Activated CD8-positive, alpha-beta memory T cell treated with anti-CD3 and anti-CD28 coated beads for 1 hour (primary cell): ENCODE data around the gene SNX5.

Experiments used
- DNase-seq, 2 donors: peaks; one replicate each; pipeline ENCODE4 v3.0.0-alpha.2; 2020; ENCODE audit warnings: low read depth in 1 of 2; ENCODE audit errors: extremely low read depth in 1 of 2

The SNX5 gene

DNA sequence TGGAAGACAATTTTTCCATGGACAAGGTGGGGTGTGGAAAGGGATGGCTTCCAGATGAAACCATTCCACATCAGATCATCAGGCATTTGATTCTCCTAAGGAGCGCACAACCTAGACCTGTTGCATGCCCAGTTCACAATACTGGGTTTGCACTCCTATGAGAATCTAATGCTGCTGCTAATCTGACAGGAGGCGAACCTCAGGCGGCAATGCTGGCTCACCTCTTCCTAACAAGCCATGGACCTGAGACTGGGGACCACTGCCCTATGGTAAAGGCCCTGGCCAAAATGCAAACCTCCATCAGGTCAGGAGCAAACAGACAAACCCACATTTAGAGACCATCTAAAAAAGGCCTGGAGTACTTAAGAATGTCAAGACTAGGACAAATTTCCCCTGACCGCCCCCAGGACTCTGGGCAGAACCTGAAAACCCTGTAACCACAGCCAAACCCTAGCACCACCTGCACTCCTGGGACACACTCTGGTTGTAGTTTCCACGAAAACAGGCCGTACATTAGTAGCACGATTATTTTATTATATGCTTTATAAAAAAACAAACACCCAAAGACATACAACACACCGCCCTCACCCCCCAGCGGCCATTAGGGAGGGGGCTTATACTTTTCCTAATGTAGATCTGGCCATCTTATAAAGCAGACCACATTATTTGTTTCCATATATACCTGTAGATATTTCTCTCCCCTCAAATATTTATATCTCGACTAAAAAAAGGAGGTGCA, 27.3 kb downstream of the SNX5 start:
- DNase-seq = no peak

DNA sequence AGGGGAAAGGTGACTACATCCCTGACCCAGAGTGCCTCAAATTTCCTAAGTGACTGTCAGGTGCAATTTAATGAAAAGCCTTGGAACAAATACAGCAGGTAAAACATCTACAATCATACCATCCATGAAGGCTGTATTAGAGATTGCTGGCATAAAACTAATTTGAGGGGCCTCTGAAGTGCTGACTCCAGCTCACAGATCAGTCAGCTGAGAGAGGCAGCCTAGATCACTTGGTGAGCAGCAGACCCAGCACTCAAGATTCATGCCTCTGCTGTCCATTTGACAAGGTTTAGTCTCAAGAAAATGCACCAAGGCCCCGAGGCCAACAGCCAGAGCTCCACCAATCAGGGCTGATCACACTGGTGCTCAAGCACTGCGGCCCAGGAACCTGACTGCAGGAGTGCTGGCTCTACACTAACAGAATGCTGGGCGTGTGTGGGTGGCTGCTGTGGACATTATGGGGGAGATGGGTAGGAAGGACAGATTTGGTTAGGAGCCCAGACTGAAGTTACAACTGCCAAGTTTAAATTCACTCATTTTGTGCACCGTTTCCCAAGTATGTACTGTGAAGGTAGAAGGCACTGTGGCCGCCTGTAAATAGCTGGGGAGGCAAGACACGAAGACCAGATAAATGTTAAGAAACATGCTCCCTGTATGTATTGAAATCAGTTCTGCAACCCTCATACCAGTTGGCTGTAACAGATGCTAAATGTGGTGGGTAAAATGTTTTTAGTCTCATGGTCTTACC, 28.2 kb downstream of the SNX5 start:
- DNase-seq = no peak

DNA sequence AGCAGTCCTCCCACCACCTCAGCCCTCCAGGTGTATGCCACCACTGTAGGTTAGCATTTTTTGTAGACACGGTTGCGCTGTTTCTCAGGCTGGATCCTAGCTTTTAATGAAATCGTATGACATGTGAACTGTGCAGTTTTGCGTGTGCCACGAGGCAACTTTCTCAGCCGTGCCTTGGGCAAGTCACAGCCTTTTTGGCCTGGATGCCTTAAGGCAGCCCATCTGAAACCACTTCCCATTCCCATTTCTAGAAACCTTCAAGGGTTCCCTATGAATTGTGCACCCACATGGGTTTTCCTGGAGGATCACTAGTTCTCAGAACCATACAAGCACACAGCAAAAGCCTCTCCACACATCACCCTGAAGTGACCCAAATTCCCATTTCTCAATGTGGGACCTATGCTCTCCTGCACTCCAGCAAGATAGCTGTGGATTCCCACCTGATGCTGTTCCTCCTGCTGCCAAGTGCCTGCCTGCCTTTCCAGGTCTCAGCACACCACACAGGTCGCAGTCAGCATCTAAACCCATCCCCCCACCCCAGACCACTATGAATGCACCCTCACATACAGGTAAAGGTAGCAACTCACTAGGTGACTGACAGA, 28.9 kb downstream of the SNX5 start:
- DNase-seq = no peak

DNA sequence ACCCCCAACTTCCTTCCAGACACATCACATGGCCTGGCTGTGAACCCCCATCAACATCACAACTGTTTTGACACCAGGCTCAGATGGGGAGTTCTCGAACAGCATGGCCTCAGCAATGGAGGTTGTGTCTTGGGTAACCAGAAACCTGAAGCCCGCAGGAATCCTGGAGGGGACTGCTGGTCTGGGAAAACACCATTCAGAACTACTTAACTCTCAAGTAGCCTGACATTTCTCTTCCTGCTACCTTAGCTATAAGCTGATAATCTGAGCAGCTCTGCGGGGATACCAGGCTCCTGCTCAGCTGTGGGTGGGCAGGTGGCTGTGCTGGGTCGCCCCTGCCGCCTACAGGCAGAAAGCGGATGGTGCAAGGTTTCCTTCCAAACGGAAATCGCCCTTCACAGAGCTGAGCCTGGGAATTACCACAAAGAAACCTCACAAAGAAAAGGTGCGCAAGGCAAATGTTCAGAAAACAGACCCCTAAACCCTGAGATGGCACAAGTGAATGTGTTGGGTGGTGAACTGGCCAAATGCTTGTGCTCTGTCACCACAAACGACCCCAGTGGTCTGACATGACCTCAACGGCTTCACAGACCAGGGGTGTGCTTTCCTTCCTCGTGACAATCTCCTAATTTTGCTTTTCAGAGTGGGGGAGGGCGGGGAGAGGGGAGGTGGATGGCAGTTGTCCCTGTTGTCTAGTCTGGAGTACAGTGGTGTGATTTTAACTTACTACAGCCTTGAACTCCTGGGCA, 29.5 kb downstream of the SNX5 start:
- DNase-seq = peak in 1 of 2 donors; percentile 36

DNA sequence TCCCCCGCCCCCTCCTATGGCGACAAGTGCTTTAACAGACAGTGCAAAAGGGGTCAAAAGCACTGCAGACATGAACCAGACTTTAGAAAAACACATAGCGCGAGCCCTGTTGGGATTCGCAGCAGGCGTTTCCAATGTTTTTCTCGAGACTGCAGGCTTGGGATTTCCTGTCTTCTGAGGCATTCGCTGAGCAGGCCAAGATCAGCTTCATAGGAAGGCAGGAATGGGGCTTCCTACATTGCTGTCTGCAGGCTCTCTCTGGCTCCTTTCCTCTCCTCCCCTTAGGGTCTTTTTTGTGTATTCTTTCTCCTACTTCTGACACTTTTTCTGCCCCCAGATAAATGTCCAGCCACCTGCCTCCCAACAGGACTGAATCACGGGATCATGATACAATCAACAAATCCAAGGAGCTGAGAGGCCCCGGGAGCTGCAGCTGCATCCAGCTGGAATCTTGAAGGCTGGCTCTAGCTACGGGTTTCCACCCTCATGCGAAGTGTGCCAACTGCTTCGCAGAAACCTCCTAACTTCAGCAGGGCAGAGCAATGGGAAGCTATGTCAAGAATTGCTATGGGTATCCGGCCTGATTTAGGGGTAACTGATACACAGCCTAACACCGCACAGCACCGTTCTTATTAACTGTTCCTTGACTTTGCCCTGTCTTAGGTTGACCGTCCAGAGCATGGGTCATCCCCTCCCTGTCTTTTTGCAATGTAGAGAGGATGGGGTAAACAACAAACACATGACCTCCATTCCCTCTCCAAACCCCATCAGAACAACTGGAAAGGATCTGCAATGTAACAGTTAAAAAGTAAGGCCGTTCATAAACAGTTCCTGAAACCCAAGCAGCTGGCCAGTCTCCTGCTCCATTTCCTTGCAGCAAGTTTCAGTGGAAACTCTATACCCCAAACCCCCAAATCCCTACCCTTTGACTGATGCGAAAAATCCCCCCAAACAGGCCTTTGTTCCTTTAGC, 31.5 kb downstream of the SNX5 start:
- no peak for DNase-seq

DNA sequence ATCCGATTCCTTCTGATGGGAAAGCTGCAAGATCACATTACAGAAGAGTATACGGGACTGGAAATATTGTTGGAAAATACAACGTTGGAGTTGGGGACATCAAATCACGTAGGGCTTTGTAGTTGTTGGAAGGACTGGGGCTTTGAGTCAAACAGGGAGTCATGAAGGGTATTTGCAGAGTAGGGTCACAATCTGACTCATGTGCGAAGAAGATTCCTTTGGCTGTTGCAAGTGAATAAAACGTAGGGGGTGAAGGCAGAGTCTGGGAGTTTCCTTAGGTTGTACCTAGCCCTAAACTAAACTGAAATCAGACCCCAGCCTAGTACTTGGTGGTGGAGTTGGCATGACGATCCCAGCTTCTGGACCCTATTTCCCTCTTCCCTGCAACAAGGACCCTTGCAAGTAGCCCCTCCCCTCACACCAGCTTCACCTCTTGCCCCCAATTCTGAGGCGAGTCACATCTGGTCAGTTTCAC, 32.3 kb downstream of the SNX5 start:
- no peak for DNase-seq

DNA sequence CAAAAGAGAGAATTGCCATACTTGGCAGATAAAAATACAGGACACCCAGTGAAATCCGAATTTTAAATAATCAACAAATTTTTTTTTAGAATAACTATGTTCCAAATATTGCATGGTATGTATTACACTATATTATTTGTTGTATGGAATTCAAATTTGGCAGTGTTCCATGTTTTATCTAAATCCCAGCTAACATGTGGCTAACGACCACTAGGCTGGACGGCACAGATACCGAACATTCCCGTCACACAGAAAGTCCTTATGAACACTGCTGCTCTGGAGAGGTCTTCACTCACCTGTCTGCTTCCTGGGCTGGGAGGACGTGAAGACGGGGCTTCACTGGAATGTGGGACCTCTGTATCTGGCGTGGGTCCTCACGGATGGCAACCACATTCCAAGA, 32.8 kb downstream of the SNX5 start:
- no peak for DNase-seq

DNA sequence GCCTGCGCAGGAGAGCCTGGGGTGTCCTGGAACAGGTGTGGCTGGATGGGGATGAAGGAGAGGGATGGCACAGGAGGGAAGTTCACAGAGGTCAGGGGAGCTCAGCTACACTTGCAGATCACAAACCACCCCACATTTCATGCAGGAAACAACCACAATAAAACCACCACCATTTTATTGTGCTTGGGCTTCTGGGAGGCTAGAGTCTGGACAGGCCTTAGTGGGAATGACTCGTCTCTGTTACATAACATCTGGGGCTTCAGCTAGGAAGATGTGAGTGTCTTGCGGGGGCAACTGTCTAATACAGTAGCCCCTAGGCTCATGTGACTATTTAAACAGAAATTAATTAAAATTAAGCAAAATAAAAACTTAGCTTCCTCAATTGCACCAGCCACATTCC, 33.4 kb downstream of the SNX5 start:
- DNase-seq = no peak

DNA sequence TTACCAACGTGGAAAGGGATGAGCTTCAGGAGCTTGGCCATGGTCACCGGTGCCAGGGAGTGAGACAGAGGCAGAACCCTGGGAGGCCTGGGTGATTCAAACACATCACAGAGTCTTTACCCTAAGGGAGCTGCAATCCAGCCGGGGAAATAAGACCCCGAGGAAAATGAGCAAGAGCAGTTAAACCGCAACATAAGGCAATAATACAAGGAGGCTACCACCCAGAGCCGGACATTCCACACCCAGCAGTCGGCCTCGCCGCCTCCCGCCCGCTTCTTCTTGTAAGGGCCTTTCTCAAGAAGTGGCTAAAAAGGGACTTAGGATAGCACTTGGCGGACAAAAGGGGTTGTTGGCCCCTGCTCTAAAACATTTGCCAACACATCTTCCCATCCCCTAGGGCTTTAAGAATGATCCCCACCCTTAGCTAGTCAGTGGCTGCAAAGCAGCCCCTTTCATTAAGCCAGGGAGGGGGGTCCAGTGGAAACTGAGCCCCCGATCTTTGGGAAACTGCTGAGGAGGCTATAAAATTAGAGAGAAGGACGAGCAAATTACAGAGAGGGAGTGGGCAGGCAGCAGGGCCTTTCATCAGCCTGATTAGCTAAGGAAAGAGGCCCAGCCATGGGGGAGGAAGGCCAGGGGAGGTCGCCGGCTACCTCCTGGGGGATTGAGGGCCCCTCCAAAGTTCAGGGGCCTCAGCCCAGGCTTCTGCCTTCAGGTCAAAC, 34.3 kb downstream of the SNX5 start:
- DNase-seq = no peak

DNA sequence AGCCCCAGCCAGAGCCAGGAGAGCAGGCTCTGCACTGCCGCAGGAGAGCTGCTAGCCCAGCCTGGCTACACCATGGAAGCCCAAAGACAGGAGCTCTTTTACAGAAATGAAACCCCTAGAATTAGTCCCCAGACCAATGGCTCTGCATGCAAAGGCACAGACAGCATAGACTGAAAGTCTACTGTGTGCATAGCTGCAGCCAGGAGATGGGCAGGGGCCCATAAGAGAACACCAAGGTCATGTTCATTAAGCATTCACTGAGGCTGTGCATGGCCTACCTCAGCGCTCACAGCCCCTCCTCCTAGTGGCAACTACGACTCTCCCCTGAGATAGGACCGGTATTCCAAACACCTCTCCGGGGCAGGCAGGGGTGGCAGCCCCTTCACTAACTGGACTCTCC, 34.9 kb downstream of the SNX5 start:
- DNase-seq = no peak

DNA sequence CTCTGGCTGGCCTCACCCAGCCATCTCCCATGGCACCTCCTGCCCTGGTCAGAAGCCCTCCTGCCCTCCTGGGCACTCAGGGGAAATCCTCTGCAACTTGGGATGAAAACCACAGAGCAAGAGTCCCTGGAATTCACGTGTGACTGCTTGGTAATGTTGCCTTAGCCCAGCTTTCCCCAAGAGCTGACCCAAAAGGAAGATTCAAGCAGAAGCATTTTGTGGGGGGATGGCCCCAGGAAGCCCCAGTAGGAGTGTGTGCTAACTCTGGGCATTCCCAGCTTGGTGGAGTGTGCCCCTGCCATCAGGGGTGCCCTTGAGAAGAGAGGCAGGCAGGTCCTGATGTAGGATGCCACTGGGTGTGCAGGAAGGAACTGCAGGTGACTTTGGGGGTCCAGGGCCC, 35.5 kb downstream of the SNX5 start:
- DNase-seq = no peak

DNA sequence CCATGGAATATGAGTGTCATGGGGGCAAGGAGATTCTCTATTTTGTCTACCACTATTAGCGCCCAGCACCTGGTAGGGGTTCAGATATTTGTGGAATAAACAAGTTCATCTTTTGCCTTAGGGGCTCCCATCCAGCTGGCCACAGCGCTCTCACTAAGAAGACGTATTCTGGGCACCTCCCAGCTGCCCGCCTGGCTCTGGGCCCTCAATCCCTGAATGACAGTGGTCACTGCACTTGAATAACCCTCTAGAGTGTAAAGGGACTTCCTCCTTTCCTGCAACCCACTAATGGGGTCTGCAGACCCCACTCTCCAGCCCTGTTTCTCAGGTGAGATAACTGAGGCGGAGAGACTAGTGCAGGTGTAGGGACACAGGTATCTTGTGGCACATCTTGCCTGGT, 36.2 kb downstream of the SNX5 start:
- DNase-seq = no peak

DNA sequence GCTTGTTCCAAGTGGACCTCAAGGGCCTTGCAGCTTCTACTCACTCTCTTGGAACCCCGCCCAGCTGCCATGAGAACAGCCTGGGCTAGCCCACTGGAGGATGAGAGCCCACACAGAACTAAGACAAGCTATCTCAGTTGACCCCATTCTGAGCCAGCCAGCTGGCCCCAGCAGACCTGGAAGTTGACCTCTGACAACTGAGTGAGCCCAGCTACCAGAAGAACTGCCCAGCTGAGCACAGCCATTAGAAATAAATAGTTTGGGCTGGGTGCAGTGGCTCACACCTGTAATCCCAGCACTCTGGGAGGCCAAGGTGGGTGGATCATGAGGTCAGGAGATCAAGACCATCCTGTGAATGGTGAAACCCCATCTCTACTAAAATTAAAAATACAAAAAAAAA, 37.1 kb downstream of the SNX5 start:
- no peak for DNase-seq

DNA sequence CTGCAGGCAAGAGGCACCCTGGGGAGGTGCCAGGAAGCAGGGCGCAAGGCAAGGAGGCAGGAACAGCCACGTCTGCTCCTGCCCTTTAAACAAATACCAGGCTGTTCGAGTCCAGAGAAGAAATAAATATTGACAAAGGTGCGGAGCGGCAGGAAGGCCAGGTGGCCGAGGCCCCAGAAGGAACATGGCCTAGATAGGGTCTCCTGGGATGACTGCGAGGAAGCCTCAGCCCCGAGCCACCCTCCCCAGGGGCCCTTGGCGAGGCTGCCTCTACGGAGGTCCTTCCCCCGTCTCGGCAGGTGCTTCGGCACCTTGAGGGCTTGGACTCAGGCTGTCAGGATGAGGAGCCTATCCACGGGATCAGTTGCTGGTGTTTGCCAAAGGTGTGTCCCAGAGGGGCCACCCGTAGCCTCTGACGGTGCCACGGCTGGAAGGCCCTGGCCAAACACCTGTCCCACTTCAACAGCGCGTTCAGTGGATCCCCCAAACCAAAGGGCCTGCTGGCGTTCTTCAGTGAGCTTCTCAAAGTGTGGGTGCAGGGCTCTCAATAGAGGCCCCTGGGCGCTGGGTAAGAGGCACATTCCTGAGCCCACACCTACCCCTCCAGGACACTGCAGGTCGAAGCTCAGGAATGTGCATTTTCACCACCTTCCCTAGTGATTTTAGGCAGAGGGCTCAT, 39.8 kb downstream of the SNX5 start:
- DNase-seq = no peak

DNA sequence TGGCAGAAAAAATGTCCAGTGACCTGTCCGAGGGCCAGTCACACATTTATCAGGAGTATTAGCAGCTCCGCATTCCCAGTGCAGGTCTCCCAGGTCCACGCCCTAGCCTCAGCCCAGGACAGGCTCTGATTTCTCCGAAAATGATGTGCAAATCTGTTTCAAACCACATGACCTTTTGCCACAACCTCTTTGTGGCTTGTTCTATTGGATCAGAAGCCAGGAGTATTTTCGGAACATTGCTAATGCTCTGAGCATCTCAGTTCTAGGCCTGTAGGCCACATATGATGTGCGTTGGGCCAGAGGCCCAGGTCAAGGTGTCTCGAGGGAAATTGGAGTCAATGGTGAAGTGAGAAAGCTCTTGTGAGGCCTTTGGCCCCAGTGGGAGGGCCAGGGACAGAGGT, 40.4 kb downstream of the SNX5 start:
- DNase-seq = no peak

DNA sequence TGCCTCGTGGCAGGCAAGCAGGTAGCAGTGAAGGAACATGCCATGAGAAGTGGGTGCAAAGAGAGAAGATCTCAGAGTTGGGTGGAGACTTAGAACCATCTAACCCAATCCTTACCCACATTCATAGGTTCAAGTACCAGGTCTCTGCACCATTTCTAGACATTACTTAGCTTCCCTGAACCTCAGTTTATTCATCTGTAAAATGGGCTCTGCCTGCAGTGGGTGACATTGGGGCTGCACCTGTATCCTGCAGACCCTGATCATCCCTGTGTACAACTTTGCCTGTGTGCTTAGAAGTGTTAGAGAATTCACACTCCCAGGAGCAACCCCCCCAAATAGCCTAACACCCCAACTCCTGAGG, 42.7 kb downstream of the SNX5 start:
- no peak for DNase-seq

DNA sequence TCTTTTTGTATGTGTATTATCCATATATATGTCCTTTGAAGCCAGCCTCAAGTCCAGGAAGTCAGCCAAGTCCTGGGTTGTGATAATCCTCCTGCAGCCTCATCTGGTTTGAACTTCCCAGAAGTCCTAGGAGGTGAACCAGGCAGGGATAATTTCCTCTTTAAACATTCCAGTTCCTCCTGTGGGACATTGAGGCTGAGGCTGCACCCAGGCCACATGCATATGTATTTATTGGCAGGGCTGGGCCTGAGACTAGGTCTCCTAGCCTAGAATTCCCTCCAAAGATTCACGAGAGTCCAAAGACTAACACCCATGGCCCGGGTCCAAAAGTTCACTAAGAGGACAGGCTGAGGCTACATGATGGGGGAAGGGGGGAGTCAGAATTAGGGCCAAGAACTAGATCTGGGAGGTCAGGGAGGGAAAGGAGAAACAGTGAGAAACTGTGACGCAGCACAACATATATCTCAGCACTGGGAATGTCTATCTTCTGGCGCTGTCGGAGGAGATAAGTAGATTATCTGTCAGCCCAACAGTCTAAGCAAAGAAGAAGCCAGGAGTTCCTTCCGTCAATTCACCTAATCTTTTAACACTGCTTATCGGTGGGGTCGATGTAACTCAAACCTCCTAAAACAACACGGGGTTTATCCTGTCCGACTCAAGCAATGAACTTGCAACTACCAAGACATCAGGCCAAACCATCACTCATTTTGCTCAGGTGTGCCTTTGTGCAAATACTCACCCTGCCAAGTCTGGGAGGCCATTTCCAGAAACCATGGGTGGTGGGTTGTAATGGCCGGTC, 43.3 kb downstream of the SNX5 start:
- no peak for DNase-seq

DNA sequence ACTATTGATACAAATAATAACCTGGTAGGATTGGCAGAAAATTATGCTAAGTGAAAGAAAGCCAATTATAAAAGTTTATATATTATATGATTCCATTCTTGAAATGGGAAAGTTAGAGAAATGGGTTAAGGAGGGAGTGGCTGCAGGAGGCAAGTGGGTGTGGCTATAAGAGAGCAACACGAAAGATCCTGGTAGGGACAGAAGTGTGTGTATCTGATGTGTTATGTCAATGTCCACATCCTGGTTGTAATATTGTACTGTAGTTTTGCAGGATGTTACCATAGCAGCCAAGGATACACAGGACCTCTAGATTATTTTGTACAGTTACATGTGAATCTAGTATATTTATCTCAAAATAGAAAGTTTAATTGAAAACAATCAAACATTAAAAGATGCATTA, 46.8 kb downstream of the SNX5 start:
- DNase-seq = no peak
